ENCODE measurements around the gene C5. TPM values are rescaled to one million over a fixed set of nuclear protein-coding genes. Genes with fewer than 3 reads are reported as not detected.

C5 gene
- total RNA-seq, 4 donors from 2014 or later = 0.83 to 5.1 (median 1.6) TPM

GRCh38 chr9:120941046-120941770 is 108.9 kb downstream of the C5 start:
- H3K27ac ChIP-seq = peak overlapping the region in 3 of 4 donors; percentile 61 to 91 (median 68)
- no peaks in the 10 kb centered on the region for H3K36me3 ChIP-seq
- WGBS, 2 donors = 56 to 58% methylated on average over 6 of the region's 6 CpGs
- no peaks in the 10 kb centered on the region for H3K27me3 ChIP-seq
- TF ChIP-seq CTCF (IDR thresholded peaks at IDR 0.05) = no peak
- TF ChIP-seq POLR2A (IDR thresholded peaks at IDR 0.05) = no peak
- intact Hi-C loops (cut with DNase I) = no loop called here
- H3K4me1 ChIP-seq = peaks cover 2 to 77% (median 40%) of the 10 kb centered on the region in 3 donors
- no peak overlapping the region for H3K4me3 ChIP-seq
- no peak for DNase-seq
- no peaks in the 10 kb centered on the region for H3K9me3 ChIP-seq

GRCh38 chr9:120940573-120940972 is 109.5 kb downstream of the C5 start:
- Histone ChIP-seq H3K27ac (peak overlapping the region in 3 of 4 donors; percentile 40 to 91 (median 61)), H3K36me3 (no peaks in the 10 kb centered on the region), H3K4me3 (no peak overlapping the region), H3K9me3 (no peaks in the 10 kb centered on the region), H3K4me1 (peaks cover 8 to 84% (median 46%) of the 10 kb centered on the region in 3 donors), H3K27me3 (no peaks in the 10 kb centered on the region)
- 57 to 77% methylated on average over 10 of the region's 10 CpGs for WGBS, 2 donors
- no peak for DNase-seq
- TF ChIP-seq POLR2A (IDR thresholded peaks at IDR 0.05) (no peak), CTCF (IDR thresholded peaks at IDR 0.05) (no peak)
- intact Hi-C loops (cut with DNase I) = no loop called here

GRCh38 chr9:120938851-120939250 is 111.2 kb downstream of the C5 start:
- intact Hi-C loops (cut with DNase I) = loop anchor here (5.0 kb wide), 2 partner anchors 62 to 182 kb away; partner anchors contain the start of gene PHF19
- WGBS, 2 donors = 90 to 97% methylated on average over 3 of the region's 3 CpGs
- peak overlapping the region in 3 of 4 donors; percentile 48 to 95 (median 91) for H3K27ac ChIP-seq
- no peaks in the 10 kb centered on the region for H3K9me3 ChIP-seq
- no peak overlapping the region for H3K4me3 ChIP-seq
- DNase-seq = no peak
- TF ChIP-seq POLR2A (IDR thresholded peaks at IDR 0.05) (no peak), CTCF (IDR thresholded peaks at IDR 0.05) (no peak)
- H3K36me3 ChIP-seq = no peaks in the 10 kb centered on the region
- H3K4me1 ChIP-seq = peaks cover 24 to 91% (median 55%) of the 10 kb centered on the region in 3 donors
- no peaks in the 10 kb centered on the region for H3K27me3 ChIP-seq

- Histone ChIP-seq H3K27me3 (no peaks in the 10 kb centered on the region), H3K27ac (peak overlapping the region; percentile 44 to 95 (median 92)), H3K9me3 (no peaks in the 10 kb centered on the region), H3K36me3 (no peaks in the 10 kb centered on the region), H3K4me1 (peaks cover 24 to 85% (median 59%) of the 10 kb centered on the region in 3 donors), H3K4me3 (no peak overlapping the region)
- WGBS, 2 donors = 64 to 71% methylated on average over 1 of the region's 1 CpG
- TF ChIP-seq POLR2A (IDR thresholded peaks at IDR 0.05) (no peak), CTCF (IDR thresholded peaks at IDR 0.05) (no peak)
- intact Hi-C loops (cut with DNase I) = loop anchor here (5.0 kb wide), 2 partner anchors 60 to 180 kb away; partner anchors contain the start of gene PHF19
- no peak for DNase-seq
These were observed 112.5 kb downstream of the C5 start for GRCh38 chr9:120937596-120937995.

GRCh38 chr9:120937127-120937526 is 112.9 kb downstream of the C5 start:
- Histone ChIP-seq H3K27ac (peak overlapping the region; percentile 44 to 95 (median 92)), H3K4me1 (peaks cover 24 to 85% (median 58%) of the 10 kb centered on the region in 3 donors), H3K27me3 (no peaks in the 10 kb centered on the region), H3K36me3 (no peaks in the 10 kb centered on the region), H3K9me3 (no peaks in the 10 kb centered on the region), H3K4me3 (no peak overlapping the region)
- WGBS, 2 donors = 60 to 63% methylated on average over 1 of the region's 1 CpG
- intact Hi-C loops (cut with DNase I) = loop anchor here (5.0 kb wide), 2 partner anchors 60 to 180 kb away; partner anchors contain the start of gene PHF19
- DNase-seq = no peak
- no peak for TF ChIP-seq POLR2A (IDR thresholded peaks at IDR 0.05)
- TF ChIP-seq CTCF (IDR thresholded peaks at IDR 0.05) = no peak
